Measurements from ENCODE around the gene ADAMTS6.
"Not testable (repeated sequence)": the region's sequence is repeated elsewhere in the genome, so short reads cannot be mapped to it uniquely, and the experiment has no call there.

The ADAMTS6 gene

GRCh38 chr5:65468633-65469032 is 13.1 kb downstream of the ADAMTS6 start:
- DNase-seq (ENCODE audit: low read depth in 3 of 3), result no peak

- DNase-seq (ENCODE audit: low read depth in 3 of 3), result no peak
Observed at GRCh38 chr5:65462139-65462705, 19.5 kb downstream of the ADAMTS6 start.

- no peak for DNase-seq (ENCODE audit: low read depth in 3 of 3)
Observed at GRCh38 chr5:65461490-65461889, 20.2 kb downstream of the ADAMTS6 start.

GRCh38 chr5:65459995-65460394 is 21.7 kb downstream of the ADAMTS6 start:
- no peak for DNase-seq (ENCODE audit: low read depth in 3 of 3)

- DNase-seq (ENCODE audit: low read depth in 3 of 3), result no peak
Observed at GRCh38 chr5:65455064-65455463, 26.7 kb downstream of the ADAMTS6 start.

- DNase-seq (ENCODE audit: low read depth in 3 of 3), result no peak
Observed at GRCh38 chr5:65451436-65451835, 30.3 kb downstream of the ADAMTS6 start.

GRCh38 chr5:65446682-65447081 is 35.0 kb downstream of the ADAMTS6 start:
- DNase-seq (ENCODE audit: low read depth in 3 of 3), result no peak

- no peak for DNase-seq (ENCODE audit: low read depth in 3 of 3)
Observed at GRCh38 chr5:65441800-65442199, 39.9 kb downstream of the ADAMTS6 start.

- DNase-seq (ENCODE audit: low read depth in 3 of 3), result no peak
Observed at GRCh38 chr5:65440456-65440855, 41.3 kb downstream of the ADAMTS6 start.

- no peak for DNase-seq (ENCODE audit: low read depth in 3 of 3)
Observed at GRCh38 chr5:65434122-65434521, 47.6 kb downstream of the ADAMTS6 start.

GRCh38 chr5:65426656-65427055 is 55.1 kb downstream of the ADAMTS6 start:
- DNase-seq (ENCODE audit: low read depth in 3 of 3), result no peak

- no peak for DNase-seq (ENCODE audit: low read depth in 3 of 3)
Observed at GRCh38 chr5:65423623-65424022, 58.1 kb downstream of the ADAMTS6 start.

- no peak for DNase-seq (ENCODE audit: low read depth in 3 of 3)
Observed at GRCh38 chr5:65418661-65419060, 63.1 kb downstream of the ADAMTS6 start.

- no peak for DNase-seq (ENCODE audit: low read depth in 3 of 3)
Observed at GRCh38 chr5:65413822-65414221, 67.9 kb downstream of the ADAMTS6 start.

- DNase-seq (ENCODE audit: low read depth in 3 of 3), result no peak
Observed at GRCh38 chr5:65412842-65413241, 68.9 kb downstream of the ADAMTS6 start.

GRCh38 chr5:65411356-65411755 is 70.4 kb downstream of the ADAMTS6 start:
- DNase-seq (ENCODE audit: low read depth in 3 of 3), result no peak

GRCh38 chr5:65395526-65396155 is 86.1 kb downstream of the ADAMTS6 start:
- DNase-seq (ENCODE audit: low read depth in 3 of 3), result no peak

- DNase-seq (ENCODE audit: low read depth in 3 of 3), result no peak
Observed at GRCh38 chr5:65394087-65394486, 87.6 kb downstream of the ADAMTS6 start.

- no peak for DNase-seq (ENCODE audit: low read depth in 3 of 3)
Observed at GRCh38 chr5:65391591-65391990, 90.1 kb downstream of the ADAMTS6 start.

GRCh38 chr5:65390208-65390607 is 91.5 kb downstream of the ADAMTS6 start:
- no peak for DNase-seq (ENCODE audit: low read depth in 3 of 3)

- DNase-seq (ENCODE audit: low read depth in 3 of 3), result no peak
Observed at GRCh38 chr5:65383859-65384258, 97.9 kb downstream of the ADAMTS6 start.

GRCh38 chr5:65382582-65382981 is 99.1 kb downstream of the ADAMTS6 start:
- no peak for DNase-seq (ENCODE audit: low read depth in 3 of 3)

GRCh38 chr5:65370505-65370904 is 111.2 kb downstream of the ADAMTS6 start:
- DNase-seq (ENCODE audit: low read depth in 3 of 3), result not testable (repeated sequence)

GRCh38 chr5:65366655-65367054 is 115.1 kb downstream of the ADAMTS6 start:
- DNase-seq (ENCODE audit: low read depth in 3 of 3), result no peak

All from stimulated activated CD4-positive, alpha-beta T cell treated with anti-CD3 and anti-CD28 coated beads, TNF-alpha, amount 100 ng/mL, for 24 hours (primary cell).